K562 (cell line): ENCODE measurements around the gene TMC8. TPM values are rescaled to one million over a fixed set of nuclear protein-coding genes. Genes with fewer than 3 reads are reported as not detected.

Experiments used
- BCOR ChIP-seq: fragments of 450-650 bp; IDR thresholded peaks from 2 replicates; pipeline ENCODE4 v1.6.1; 2016
- CHD1 ChIP-seq: fragments of 200-600 bp; sonication (generic); IDR thresholded peaks from one replicate; pipeline ENCODE4 v1.6.1; 2012; ENCODE audit warnings: mild to moderate bottlenecking, moderate library complexity, low read length, inconsistent platforms
- DACH1 ChIP-seq: fragments of 450-650 bp; IDR thresholded peaks from 2 replicates; pipeline ENCODE4 v1.6.1; 2018; ENCODE audit not compliant: partially characterized antibody
- FOSL1 ChIP-seq: fragments of 200-800 bp; sonication (Bioruptor generic); conservative IDR thresholded peaks from 2 replicates; pipeline ENCODE4 v1.6.1; 2016; ENCODE audit warnings: missing genetic modification characterization, missing compliant biosample characterization
- FOXA1 ChIP-seq: fragments of 450-650 bp; IDR thresholded peaks from 2 replicates; pipeline ENCODE4 v1.6.1; 2016; ENCODE audit warnings: mild to moderate bottlenecking, borderline replicate concordance
- GATAD2B ChIP-seq: fragments of 450-650 bp; IDR thresholded peaks from 2 replicates; pipeline ENCODE4 v1.6.1; 2017; ENCODE audit warnings: mild to moderate bottlenecking, borderline replicate concordance
- JUNB ChIP-seq: fragments of 450-650 bp; formaldehyde crosslinking; conservative IDR thresholded peaks from 2 replicates; pipeline ENCODE4 v1.4.0; 2020; ENCODE audit warnings: mild to moderate bottlenecking
- KLF10 ChIP-seq: fragments of 250-450 bp; sonication (Bioruptor Pico); IDR thresholded peaks from 2 replicates; pipeline ENCODE4 v1.6.1; 2021; ENCODE audit warnings: matching md5 sums
- POU5F1 ChIP-seq: fragments of 150-350 bp; IDR thresholded peaks from 2 replicates; pipeline ENCODE4 v1.6.1; 2014; ENCODE audit warnings: borderline replicate concordance, low read length, low read depth, mild to moderate bottlenecking; ENCODE audit not compliant: partially characterized antibody
- PURB ChIP-seq: sonication (generic); formaldehyde crosslinking; IDR thresholded peaks from 2 replicates; pipeline ENCODE4 v1.9.0; 2021; ENCODE audit warnings: low read depth, mild to moderate bottlenecking, missing genetic modification reagents
- RFX7 ChIP-seq: fragments of 250-450 bp; sonication (Bioruptor Pico); IDR thresholded peaks from 2 replicates; pipeline ENCODE4 v1.5.1; 2021; ENCODE audit warnings: mild to moderate bottlenecking
- SMARCA4 ChIP-seq: fragments of 450-650 bp; IDR thresholded peaks from 2 replicates; pipeline ENCODE4 v1.6.1; 2016
- STAT5B ChIP-seq: fragments of 250-450 bp; sonication (Bioruptor Pico); IDR thresholded peaks from 2 replicates; pipeline ENCODE4 v1.8.0; 2021; ENCODE audit warnings: mild to moderate bottlenecking, inconsistent platforms
- YY1 ChIP-seq, 3 experiments: IDR thresholded peaks; 2 replicates each; pipeline ENCODE4 v1.6.1; 2011; ENCODE audit warnings: low read length in 2 of 3, mild to moderate bottlenecking in 2 of 3, moderate library complexity in 2 of 3, borderline replicate concordance in 1 of 3, control low read depth in 1 of 3, low read depth in 1 of 3; ENCODE audit not compliant: insufficient read depth in 3 of 3, insufficient replicate concordance in 2 of 3, control insufficient read depth in 1 of 3, insufficient read length in 1 of 3; ENCODE audit errors: extremely low read depth in 1 of 3
- ZEB2 ChIP-seq: fragments of 450-650 bp; IDR thresholded peaks from 2 replicates; pipeline ENCODE4 v1.6.1; 2016
- ZNF140 ChIP-seq: fragments of 250-450 bp; sonication (Bioruptor Pico); IDR thresholded peaks from 2 replicates; pipeline ENCODE4 v1.8.0; 2021; ENCODE audit warnings: moderate library complexity, mild to moderate bottlenecking, inconsistent platforms
- ZNF263 ChIP-seq: sonication (generic); formaldehyde crosslinking; IDR thresholded peaks from 2 replicates; pipeline ENCODE4 v1.8.0; 2022; ENCODE audit warnings: mild to moderate bottlenecking, missing genetic modification reagents, borderline replicate concordance
- polyA plus RNA-seq, 8 experiments: library from polyadenylated mRNA; depleted of rRNA in 4 of 8; stranded (reverse) in 5 of 8; unstranded in 3 of 8; fragments of >200 nt; fragmentation: Nextera tagmentation in 2 of 8; fragmentation: Illumina TruSeq in 1 of 8; extraction: Ambion mirVana in 2 of 8; extraction: Trizol in 1 of 8; gene quantifications; 2 replicates each; pipeline versions ENCODE4 v1.2.1 to v1.2.3, GENCODE V29; 2011 to 2014; ENCODE audit warnings: inconsistent platforms in 1 of 8, missing spikeins in 1 of 8
- total RNA-seq, 7 experiments: library from RNA; depleted of rRNA in 6 of 7; stranded (reverse); fragments of >200 nt in 6 of 7; fragmentation: Illumina TruSeq in 2 of 7; extraction: Trizol in 2 of 7; gene quantifications; 2 replicates each; pipeline versions ENCODE4 v1.2.1 to v1.2.3, GENCODE V29; 2011 to 2021; ENCODE audit warnings: low replicate concordance in 1 of 7
- TF ChIP-seq, protein P1 (sequence below): IDR thresholded peaks from 3 replicates; pipeline ENCODE4 v1.6.1; 2011; ENCODE audit warnings: borderline replicate concordance, mild to moderate bottlenecking; ENCODE audit not compliant: insufficient read length, insufficient read depth
- TF ChIP-seq, protein P2 (sequence below), 2 experiments: IDR thresholded peaks; 2 replicates each; pipeline ENCODE4 v1.6.1; 2011; ENCODE audit warnings: borderline replicate concordance in 1 of 2, control low read depth in 1 of 2, low read depth in 1 of 2, low read length in 1 of 2, mild to moderate bottlenecking in 1 of 2, mixed read lengths in 1 of 2, moderate library complexity in 1 of 2; ENCODE audit not compliant: insufficient read depth in 1 of 2, insufficient read length in 1 of 2, poor library complexity in 1 of 2, severe bottlenecking in 1 of 2; ENCODE audit errors: extremely low read depth in 1 of 2
- TF ChIP-seq, protein P3 (sequence below): fragments of 450-650 bp; IDR thresholded peaks from 2 replicates; pipeline ENCODE4 v1.6.1; 2016; ENCODE audit warnings: antibody characterized with exemption
- TF ChIP-seq, protein P4 (sequence below): sonication (generic); formaldehyde crosslinking; IDR thresholded peaks from 2 replicates; pipeline ENCODE4 v1.9.0; 2022; ENCODE audit warnings: mild to moderate bottlenecking, missing genetic modification reagents
- TF ChIP-seq, protein P5 (sequence below): fragments of 450-650 bp; IDR thresholded peaks from 2 replicates; pipeline ENCODE4 v1.6.1; 2016

The TMC8 gene
- total and polyA plus RNA-seq, 9 of the 15 experiments (the other 6 are each of a cell fraction or from before 2014, with no cell fraction given), result 0.13 to 10.9 (median 2.8) TPM

DNA sequence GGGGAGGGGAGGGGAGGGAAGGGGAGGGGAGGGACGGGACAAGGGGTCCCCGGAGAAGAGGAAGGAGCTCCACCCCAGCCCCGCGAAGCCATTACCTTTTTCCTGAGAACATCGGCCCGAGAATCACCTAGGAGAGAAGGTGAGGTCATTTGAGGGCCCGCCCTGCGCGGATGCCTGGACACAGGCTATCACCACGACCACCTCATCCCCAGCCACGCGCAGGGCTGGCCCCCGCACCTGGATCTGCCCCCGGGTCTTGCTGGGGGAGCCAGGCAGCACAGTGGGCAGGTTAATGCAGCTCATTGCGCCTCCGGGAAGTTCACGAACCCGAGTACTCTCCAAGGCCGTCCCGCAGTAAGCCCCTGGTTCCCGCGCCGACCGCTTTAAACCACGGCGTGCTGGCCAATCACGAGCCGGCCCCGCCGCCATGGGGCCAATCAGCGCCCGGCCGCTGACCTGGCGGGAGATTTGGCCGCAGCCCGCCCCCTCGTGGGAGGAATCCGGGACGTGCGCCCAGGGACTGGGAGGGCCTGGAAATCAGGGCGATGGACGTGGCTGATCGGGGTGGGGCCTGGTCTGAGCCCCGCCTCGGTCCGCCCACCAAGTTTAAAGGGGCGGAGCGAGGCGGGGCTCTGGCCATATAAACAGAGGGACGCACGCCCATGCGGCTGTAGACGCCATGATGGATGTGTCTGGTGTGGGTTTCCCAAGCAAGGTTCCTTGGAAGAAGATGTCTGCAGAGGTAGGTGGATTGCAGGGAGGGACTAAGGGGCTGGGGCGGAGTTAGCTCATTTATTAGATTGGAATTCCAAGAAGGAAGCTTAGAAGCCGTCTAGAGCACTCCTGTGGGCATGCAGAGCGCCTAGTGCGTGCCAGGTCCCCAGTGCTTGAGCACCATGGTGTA is 56.4 kb downstream of the TMC8 start, which contains the start of the genes AFMID and TK1 (continued):
- TF ChIP-seq, protein P1, sequence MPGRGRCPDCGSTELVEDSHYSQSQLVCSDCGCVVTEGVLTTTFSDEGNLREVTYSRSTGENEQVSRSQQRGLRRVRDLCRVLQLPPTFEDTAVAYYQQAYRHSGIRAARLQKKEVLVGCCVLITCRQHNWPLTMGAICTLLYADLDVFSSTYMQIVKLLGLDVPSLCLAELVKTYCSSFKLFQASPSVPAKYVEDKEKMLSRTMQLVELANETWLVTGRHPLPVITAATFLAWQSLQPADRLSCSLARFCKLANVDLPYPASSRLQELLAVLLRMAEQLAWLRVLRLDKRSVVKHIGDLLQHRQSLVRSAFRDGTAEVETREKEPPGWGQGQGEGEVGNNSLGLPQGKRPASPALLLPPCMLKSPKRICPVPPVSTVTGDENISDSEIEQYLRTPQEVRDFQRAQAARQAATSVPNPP, result no peak
- no peak; the same call in 1 of the 2 replicates for TF ChIP-seq GATAD2B
- TF ChIP-seq, protein P2, sequence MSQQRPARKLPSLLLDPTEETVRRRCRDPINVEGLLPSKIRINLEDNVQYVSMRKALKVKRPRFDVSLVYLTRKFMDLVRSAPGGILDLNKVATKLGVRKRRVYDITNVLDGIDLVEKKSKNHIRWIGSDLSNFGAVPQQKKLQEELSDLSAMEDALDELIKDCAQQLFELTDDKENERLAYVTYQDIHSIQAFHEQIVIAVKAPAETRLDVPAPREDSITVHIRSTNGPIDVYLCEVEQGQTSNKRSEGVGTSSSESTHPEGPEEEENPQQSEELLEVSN (IDR thresholded peaks at IDR 0.05; ENCODE audit: borderline replicate concordance in 1 of 2, extremely low read depth in 1 of 2, insufficient read depth in 1 of 2, insufficient read length in 1 of 2, low read depth in 1 of 2, low read length in 1 of 2, poor library complexity in 1 of 2, severe bottlenecking in 1 of 2), result peak; percentile 94 to 98
- no peak for TF ChIP-seq FOXA1
- TF ChIP-seq STAT5B (CRISPR knock-in tag), result no peak
- no peak for TF ChIP-seq KLF10
- TF ChIP-seq ZEB2, result 0 out of 2 replicates have a peak, but pooled peaks have one; percentile 24
- no peak for TF ChIP-seq POU5F1
- TF ChIP-seq, protein P3, sequence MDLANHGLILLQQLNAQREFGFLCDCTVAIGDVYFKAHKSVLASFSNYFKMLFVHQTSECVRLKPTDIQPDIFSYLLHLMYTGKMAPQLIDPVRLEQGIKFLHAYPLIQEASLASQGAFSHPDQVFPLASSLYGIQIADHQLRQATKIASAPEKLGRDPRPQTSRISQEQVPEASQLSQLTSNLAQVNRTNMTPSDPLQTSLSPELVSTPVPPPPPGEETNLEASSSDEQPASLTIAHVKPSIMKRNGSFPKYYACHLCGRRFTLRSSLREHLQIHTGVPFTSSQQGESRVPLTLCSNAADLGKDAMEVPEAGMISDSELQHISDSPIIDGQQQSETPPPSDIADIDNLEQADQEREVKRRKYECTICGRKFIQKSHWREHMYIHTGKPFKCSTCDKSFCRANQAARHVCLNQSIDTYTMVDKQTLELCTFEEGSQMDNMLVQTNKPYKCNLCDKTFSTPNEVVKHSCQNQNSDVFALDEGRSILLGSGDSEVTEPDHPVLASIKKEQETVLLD, result 0 out of 2 replicates have a peak, but pooled peaks have one; percentile 12
- TF ChIP-seq JUNB (CRISPR knock-in tag), result no peak
- TF ChIP-seq FOSL1 (tag), result peak; percentile 37; the same call in 1 of the 2 replicates
- peak; percentile 71 to 99 (median 93) for TF ChIP-seq YY1 (IDR thresholded peaks at IDR 0.05; ENCODE audit: borderline replicate concordance in 1 of 3, control insufficient read depth in 1 of 3, extremely low read depth in 1 of 3, insufficient read depth in 3 of 3, insufficient read length in 1 of 3, insufficient replicate concordance in 2 of 3, low read depth in 1 of 3, low read length in 2 of 3)
- peak; percentile 79 for TF ChIP-seq CHD1
- peak; percentile 34; the same call in 1 of the 2 replicates for TF ChIP-seq SMARCA4
- TF ChIP-seq BCOR, result 0 out of 2 replicates have a peak, but pooled peaks have one; percentile 19
- TF ChIP-seq ZNF140 (CRISPR knock-in tag), result no peak
- TF ChIP-seq DACH1, result no peak
- TF ChIP-seq ZNF263 (CRISPR knock-in tag), result peak; percentile 21; the same call in 1 of the 2 replicates
- no peak for TF ChIP-seq PURB (CRISPR knock-in tag)
- TF ChIP-seq, protein P4, sequence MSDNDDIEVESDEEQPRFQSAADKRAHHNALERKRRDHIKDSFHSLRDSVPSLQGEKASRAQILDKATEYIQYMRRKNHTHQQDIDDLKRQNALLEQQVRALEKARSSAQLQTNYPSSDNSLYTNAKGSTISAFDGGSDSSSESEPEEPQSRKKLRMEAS, result peak; percentile 88
- no peak for TF ChIP-seq RFX7
- TF ChIP-seq, protein P5, sequence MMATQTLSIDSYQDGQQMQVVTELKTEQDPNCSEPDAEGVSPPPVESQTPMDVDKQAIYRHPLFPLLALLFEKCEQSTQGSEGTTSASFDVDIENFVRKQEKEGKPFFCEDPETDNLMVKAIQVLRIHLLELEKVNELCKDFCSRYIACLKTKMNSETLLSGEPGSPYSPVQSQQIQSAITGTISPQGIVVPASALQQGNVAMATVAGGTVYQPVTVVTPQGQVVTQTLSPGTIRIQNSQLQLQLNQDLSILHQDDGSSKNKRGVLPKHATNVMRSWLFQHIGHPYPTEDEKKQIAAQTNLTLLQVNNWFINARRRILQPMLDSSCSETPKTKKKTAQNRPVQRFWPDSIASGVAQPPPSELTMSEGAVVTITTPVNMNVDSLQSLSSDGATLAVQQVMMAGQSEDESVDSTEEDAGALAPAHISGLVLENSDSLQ, result peak; percentile 86
